ENCODE results near the gene PIP4K2C.

DNA sequence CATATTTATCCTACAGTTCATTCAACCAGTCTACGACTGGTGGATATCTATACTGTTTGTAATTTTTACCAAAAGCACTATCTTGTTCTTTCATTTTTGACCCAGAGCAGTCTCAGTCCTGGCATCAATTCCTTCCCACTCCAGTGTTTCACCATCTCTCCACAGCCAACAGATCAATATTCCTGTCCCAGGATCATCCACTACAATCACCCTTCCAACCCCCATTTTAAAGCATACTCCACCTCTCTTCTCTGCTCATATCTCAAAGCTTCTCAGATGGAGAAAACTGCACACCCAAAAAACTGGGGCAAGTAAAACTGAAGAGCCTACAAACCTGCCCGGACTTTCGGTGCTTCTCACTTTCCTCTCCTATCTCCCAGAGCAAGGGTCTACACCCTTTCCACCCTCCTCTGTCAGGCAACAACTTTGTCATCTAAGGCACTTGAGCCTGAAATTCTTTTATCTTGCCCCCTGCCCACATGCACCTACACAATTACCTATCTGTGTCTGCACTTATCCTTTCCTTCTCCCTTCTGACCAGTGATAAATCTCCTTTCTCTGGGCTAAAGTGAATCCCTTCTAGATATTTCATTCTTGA lies 4.1 kb upstream of the PIP4K2C start:
- TF ChIP-seq EZH2phosphoT487 (conservative IDR thresholded peaks at IDR 0.05; ENCODE audit: low read length): no peak
- no peak for TF ChIP-seq CTCF (IDR thresholded peaks at IDR 0.05; ENCODE audit: insufficient read depth, low read length, poor library complexity, severe bottlenecking)
